ENCODE results near the gene WAC.
"Not testable (repeated sequence)": the region's sequence is repeated elsewhere in the genome, so short reads cannot be mapped to it uniquely, and the experiment has no call there.

Gene WAC

DNA sequence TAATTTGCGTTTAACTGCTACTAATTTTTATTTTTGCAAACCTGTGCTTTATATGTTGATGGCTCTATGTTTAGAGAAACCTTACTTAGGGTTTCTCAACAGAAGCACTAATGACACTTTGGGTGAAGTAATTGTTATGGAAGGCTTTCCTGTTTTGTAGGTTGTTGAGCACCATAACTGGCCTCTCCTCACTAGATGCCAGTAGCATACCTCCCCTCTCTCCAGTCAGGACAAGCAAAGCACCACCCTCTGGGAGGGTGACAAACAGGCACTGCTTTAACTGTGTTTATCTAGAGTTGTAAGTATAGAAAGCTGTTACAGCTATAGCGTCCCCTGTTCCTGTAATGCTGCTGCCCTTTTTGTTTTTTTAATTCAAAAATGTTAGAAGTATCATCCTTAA lies 60.9 kb downstream of the WAC start:
- no peak for DNase-seq
- in situ Hi-C loops (cut with MboI; ENCODE audit: low pct_unique_long_range_greater_than_20kb, low sequenced_read_pairs), result no loop called here

DNA sequence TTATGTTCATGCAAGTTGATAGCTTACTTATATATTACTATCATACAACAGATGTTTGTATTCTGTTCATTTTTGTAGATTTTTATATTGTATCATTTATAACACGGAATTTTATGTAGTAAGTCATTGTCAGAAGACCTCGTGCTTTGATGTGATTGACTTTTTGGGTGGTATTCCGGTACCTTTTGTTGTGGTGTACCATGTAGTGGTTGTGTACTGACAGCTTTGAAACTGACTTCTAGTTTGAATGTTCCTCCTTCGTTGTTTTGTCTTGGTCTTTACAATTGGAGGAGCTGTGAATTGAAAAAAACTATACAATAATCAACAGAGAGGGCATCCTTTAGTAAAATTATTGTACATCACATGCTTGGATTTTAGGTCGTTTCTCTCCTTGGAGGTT lies 61.5 kb downstream of the WAC start:
- no peak for DNase-seq
- in situ Hi-C loops (cut with MboI; ENCODE audit: low pct_unique_long_range_greater_than_20kb, low sequenced_read_pairs), result no loop called here

DNA sequence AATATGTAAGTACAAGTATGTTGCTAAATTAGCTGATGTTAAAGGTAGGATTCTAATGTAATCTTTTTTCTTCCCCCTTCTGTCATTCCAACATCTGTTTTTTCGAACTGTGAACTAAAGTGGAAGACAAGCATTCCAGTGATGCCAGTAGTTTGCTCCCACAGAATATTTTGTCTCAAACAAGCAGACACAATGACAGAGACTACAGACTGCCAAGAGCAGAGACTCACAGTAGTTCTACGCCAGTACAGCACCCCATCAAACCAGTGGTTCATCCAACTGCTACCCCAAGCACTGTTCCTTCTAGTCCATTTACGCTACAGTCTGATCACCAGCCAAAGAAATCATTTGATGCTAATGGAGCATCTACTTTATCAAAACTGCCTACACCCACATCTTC lies 62.7 kb downstream of the WAC start:
- DNase-seq, result no peak
- in situ Hi-C loops (cut with MboI; ENCODE audit: low pct_unique_long_range_greater_than_20kb, low sequenced_read_pairs), result no loop called here

DNA sequence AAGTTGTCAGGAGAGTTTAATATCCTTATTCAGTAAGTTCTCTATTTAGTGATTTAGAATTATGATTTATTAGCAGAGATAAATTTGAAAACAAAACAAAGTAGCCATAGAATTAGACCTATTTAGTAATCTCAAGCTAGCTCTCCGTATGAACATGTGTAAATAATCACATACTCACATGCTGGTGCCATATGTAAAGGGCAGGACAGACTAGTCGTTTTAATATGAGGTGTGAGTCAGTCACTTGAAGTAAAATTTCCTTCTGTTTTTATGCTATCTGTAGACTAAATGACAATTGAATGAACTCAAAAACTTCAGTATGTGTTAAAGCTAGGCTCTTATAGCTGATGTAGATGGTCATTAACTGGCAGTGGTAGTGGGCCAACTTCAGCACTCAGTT lies 67.1 kb downstream of the WAC start:
- no peak for DNase-seq
- in situ Hi-C loops (cut with MboI; ENCODE audit: low pct_unique_long_range_greater_than_20kb, low sequenced_read_pairs), result no loop called here

DNA sequence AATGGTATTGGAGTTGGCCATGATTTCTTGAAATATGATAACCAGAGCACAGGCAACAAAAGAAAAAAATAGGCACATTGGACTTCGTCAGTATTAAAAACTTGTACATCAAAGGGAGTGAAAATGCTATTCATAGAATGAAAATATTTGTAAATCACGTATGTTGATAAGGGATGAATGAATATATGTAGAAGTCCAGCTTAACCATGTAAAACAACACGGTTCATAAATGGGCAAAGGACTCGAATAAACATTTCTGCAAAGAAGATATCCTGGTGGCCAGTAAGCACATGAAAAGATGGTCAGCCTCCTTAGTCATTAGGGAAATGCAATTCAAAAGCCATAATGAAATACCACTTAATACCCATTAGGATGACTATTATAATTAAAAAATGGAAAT lies 68.1 kb downstream of the WAC start:
- DNase-seq, result no peak
- in situ Hi-C loops (cut with MboI; ENCODE audit: low pct_unique_long_range_greater_than_20kb, low sequenced_read_pairs), result no loop called here

DNA sequence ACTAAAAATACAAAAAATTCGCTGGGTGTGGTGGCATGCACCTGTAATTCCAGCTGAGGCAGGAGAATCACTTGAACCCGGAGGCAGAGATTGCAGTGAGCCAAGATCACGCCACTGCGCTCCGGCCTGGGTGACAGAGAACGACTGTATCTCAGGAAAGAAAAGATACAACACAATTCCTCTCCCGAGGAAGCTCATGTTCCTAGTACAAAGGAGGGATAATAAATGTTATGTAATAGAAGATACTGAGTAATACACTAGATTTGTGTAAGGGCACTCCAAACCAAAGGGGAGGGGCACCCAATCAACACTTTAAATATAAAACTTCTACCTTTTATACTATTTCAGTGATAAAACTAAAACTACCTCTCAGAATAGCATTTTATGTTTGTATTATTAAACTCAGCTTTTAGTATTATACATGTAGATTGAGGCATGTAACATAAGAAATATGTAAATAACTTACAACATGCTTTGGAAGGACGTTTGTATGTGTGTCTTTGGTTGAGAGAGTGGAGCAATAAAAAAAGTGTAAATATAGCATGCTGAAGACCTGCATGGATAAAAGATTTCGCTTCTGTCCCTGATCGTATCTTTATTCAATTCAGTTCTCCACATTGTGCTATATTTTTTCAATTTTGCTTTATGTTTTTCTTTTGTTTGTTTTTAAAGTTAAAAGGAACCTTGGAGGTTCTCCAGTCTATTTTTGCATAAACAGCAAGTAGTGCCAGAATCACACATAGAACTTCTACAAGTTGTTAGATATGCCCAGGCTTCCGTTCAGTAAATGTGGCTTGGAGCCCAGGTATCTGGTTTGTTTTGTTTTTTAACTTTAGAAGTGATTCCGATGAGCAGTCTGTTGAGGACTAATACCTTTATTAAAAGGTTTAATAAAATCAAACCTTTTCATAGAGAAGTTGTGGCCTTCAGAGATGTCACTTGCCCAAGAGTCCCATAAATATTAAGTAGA lies 71.9 kb downstream of the WAC start:
- in situ Hi-C loops (cut with MboI; ENCODE audit: low pct_unique_long_range_greater_than_20kb, low sequenced_read_pairs), result no loop called here

DNA sequence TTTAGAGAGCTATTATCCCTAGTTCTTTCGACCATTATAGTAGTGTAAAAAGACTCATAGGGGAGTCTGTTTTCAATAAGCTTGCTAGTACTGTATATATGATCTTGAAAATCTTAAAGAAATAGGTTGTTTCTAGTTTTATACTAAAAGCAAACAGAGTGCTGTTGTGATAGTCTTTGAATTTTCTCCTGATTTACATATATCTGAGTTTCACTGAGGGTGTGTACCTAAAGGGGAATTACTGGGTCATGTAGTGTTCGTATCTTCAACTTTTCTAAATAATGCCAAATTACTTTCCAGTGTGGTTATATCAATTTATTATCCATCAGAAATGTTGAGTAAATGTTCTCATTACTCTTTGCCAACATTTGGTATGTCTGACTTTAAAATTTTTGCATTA lies 73.7 kb downstream of the WAC start:
- in situ Hi-C loops (cut with MboI; ENCODE audit: low pct_unique_long_range_greater_than_20kb, low sequenced_read_pairs), result no loop called here
- no peak for DNase-seq

More for the DNA sequence above, 71.9 kb downstream of the WAC start:
- DNase-seq, result no peak

DNA sequence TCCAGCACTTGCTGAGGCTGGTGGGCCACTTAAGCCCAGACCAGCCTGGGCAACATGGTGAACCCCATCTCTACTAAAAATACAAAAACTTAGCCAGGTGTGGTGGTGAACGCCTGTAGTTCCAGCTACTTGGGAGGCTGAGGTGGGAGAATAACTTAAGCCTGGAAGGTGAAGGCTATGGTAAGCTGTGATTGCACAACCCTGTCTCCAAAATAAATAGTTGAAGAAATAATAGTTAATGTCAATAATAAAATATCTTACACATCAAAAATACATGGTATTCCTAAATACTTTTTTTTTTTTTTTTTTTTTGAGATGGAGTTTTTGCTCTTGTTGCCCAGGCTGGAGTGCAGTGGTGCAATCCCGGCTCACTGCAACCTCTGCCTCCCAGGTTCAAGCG lies 76.7 kb downstream of the WAC start:
- DNase-seq; in situ Hi-C loops (cut with MboI; ENCODE audit: low pct_unique_long_range_greater_than_20kb, low sequenced_read_pairs): not testable (repeated sequence)

DNA sequence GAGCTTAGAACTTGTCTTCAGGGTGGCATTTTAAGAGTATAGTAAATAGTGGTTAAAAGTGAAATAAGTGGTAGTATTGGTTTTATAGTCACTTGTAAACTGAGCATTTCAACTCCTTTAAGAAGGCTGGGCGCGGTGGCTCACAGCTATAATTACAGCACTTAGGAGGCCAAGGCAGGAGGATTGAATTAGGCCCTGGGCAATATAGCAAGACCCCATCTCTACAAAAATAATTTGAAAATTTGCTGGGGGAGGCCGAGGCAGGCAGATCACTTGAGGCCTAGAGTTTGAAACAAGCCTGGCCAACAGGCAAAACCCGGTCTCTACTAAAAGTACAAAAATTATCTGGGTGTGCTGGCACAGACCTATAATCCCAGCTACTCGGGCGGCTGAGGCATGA lies 80.0 kb downstream of the WAC start:
- in situ Hi-C loops (cut with MboI; ENCODE audit: low pct_unique_long_range_greater_than_20kb, low sequenced_read_pairs), result no loop called here
- DNase-seq, result no peak

DNA sequence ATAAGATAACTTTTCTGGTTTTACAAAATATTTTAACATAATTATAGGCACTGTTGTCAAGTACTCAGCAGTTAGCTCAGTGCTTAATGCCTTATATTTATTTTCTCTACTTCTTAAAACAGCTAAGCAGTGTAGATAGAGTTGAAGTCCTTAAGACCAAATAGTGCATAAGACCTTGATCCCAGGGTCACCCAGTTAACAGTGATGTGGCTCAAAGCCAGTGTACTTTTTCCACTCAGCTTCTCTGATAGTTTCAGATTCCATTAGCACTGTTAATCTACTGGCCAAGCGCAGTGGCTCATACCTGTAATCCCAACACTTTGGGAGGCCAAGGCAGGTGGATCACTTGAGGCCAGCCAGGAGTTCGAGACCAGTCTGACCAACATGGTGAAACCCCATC lies 83.6 kb downstream of the WAC start:
- in situ Hi-C loops (cut with MboI; ENCODE audit: low pct_unique_long_range_greater_than_20kb, low sequenced_read_pairs), result no loop called here
- no peak for DNase-seq

DNA sequence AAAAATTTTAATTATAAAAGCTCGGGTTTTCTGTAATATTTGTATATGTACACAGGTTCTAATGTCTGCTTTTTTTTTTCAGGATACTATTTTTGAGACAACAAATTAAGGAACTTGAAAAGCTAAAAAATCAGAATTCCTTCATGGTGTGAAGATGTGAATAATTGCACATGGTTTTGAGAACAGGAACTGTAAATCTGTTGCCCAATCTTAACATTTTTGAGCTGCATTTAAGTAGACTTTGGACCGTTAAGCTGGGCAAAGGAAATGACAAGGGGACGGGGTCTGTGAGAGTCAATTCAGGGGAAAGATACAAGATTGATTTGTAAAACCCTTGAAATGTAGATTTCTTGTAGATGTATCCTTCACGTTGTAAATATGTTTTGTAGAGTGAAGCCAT lies 86.5 kb downstream of the WAC start:
- in situ Hi-C loops (cut with MboI; ENCODE audit: low pct_unique_long_range_greater_than_20kb, low sequenced_read_pairs), result no loop called here
- no peak for DNase-seq

DNA sequence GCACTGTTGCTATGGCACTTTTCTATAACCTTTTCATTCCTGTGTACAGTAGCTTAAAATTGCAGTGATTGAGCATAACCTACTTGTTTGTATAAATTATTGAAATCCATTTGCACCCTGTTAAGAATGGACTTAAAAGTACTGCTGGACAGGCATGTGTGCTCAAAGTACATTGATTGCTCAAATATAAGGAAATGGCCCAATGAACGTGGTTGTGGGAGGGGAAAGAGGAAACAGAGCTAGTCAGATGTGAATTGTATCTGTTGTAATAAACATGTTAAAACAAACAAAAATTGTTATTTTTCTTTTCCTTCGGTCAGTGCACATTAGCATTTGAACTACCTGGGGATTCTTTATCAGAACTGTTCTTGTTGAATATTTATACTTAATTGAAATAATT lies 87.3 kb downstream of the WAC start:
- in situ Hi-C loops (cut with MboI; ENCODE audit: low pct_unique_long_range_greater_than_20kb, low sequenced_read_pairs), result no loop called here
- no peak for DNase-seq

DNA sequence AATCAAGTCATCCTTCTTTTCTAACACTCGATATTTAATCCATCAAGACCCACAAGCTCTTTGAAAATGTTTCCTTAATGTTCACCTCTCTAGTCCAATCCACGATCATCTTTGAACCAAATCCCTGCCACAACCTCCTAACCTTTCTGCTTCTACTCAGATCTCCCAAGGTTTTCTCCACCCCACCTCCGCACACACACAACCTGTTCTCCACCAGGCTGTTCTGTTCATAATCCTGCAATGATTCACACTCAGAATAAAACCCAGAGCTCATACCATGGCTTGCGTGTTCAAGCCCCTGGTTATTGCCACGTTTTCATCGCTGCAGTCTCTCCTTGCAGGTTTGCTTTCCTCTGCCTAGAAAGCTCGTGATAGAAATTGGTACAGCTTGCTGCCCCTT lies 90.6 kb downstream of the WAC start:
- peak; percentile 9 for DNase-seq
- in situ Hi-C loops (cut with MboI; ENCODE audit: low pct_unique_long_range_greater_than_20kb, low sequenced_read_pairs), result no loop called here

DNA sequence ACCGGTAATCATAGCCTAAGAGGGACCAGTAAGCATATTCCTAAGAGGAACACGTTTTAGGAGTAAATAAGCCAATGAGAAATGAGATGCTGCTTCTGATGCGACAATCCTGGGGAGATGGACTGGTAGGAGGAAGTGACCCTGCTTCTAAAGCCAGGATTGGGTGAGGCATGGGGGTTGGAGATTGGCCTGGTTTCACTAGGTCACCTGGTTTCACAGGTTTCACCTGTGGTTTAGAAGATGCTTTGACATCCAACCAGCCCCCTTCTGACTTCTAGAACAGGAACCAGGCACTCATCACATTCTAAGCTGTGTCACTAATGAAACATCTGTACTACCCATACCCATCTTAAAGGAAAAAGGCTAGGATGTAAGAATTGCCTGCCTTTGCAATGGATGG lies 91.4 kb downstream of the WAC start:
- in situ Hi-C loops (cut with MboI; ENCODE audit: low pct_unique_long_range_greater_than_20kb, low sequenced_read_pairs), result no loop called here
- DNase-seq, result peak; percentile 8

DNA sequence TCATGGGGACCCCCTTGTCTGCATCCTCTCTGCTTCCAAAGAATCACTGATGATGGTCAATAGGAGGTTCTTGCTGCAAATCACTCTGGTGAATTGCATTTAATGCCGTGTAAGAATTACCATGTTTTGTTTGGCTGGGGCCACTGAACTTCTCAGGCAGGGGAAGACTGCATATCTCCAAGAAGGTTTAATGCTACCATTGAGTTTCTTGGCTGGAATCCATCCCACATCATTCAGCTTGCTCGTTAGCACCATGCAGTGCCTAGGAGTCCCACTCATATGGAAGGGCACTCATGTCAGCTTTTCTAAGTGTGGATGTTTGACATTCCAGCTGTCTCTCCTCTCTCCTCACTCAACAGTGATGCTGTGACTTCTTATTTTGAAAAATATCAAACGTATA lies 94.2 kb downstream of the WAC start:
- in situ Hi-C loops (cut with MboI; ENCODE audit: low pct_unique_long_range_greater_than_20kb, low sequenced_read_pairs), result loop anchor here (25.0 kb wide), 1 partner anchor 660 kb away; the partner anchor contains the start of gene LYZL1
- DNase-seq, result no peak

DNA sequence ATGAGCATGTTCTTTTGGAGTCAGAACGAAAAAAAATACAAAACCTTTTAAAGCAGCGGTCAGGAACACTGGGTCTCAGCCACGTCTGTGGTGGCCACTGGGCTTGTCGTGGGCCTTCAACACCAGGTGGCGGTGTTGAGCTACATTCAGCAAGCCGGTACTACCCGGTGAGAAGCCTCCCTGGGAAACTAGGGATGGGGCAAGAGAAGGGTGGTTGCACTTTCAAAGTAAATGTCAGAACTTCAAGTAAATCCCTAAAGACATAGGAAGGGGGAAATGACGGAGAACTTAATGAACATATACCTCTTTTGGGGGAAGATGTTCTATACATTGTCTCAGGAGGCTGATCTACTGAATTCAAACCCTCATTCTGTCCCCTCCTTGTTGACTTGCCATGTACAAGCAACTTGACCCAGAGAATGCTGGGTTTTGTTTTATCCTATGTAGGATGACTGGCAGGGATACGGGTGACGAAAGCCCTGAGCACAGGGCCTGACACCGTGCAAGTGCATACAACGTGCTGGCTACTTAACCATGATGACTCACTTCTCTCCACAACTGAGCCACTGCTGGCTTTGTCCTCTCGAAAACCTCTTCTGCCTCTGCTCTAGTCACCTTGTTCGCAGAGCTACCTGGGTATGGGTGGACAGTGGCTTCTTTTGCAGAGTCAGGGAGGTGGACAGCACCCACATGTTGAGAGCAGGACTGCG lies 95.4 kb downstream of the WAC start:
- in situ Hi-C loops (cut with MboI; ENCODE audit: low pct_unique_long_range_greater_than_20kb, low sequenced_read_pairs), result loop anchor here (25.0 kb wide), 1 partner anchor 659 kb away; the partner anchor contains the start of gene LYZL1
- DNase-seq, result peak; percentile 55

DNA sequence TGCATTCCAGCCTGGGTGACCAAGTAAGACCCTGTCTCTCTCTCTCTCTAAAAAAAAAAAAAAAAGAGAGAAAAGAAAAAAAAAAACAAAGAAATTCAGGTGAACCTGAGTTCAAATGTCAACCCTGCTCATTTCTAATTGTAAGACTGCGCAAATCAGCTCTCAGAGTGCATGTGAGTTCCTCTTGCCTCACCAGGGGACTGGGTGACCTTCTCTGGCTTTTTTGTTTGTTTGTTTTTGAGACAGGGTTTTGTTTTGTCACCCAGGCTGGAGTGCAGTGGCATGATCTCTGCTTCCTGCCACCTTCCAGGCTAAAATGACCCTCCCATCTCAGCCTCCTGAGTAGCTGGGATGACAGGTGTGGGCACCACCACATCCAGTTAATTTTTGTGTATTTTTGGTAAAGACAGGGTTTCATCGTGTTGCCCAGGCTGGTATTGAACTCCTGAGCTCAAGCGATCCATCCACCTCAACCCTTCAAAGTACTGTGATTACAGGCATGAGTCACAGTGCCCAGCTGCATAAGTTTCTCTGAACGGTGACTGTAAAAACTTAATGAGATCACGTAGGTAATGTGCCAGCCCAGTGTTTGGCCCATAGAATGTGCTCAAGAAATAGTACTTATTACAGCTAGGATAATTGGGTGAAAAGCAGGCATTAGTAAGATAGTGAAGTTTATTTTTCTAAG lies 99.1 kb downstream of the WAC start:
- in situ Hi-C loops (cut with MboI; ENCODE audit: low pct_unique_long_range_greater_than_20kb, low sequenced_read_pairs), result loop anchor here (25.0 kb wide), 1 partner anchor 655 kb away; the partner anchor contains the start of gene LYZL1

DNA sequence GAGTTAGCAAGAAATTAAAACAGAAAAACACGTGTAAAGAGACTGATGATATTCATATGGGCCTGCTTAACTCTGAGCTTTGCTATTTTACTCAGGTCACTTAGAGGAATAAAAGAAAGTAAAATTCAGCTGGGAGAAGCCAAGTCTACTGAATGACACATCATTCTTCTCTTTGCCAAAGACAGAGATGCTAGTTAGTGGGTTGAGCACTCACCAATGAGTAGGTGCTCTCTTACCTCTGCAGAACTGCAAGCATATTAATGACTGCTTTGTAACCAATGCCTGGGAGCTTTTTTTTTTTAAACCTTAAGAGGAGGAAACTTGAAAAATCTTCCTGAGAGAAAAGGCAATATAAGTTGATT lies 99.6 kb downstream of the WAC start:
- DNase-seq, result no peak
- in situ Hi-C loops (cut with MboI; ENCODE audit: low pct_unique_long_range_greater_than_20kb, low sequenced_read_pairs), result loop anchor here (25.0 kb wide), 1 partner anchor 655 kb away; the partner anchor contains the start of gene LYZL1

More for the DNA sequence above, 99.1 kb downstream of the WAC start:
- DNase-seq, result no peak

DNA sequence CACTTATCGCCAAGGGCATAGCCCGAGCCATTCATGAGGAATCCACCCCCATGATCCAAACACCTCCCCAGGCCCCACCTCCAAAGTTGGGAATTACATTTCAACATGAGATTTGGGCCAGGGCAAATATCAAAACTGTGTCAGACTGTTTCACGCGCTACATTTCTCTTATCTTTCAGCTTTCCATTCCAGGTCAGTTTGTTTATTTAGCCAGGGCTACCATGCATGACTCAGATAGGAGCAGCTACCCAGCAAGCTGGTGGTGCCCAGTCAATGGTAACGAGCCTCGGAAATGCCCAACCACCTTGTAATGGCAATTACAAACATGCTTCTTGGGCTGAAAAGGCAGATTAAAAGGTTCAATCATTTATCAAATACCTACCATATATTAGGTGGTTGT lies 100.8 kb downstream of the WAC start:
- DNase-seq, result no peak
- in situ Hi-C loops (cut with MboI; ENCODE audit: low pct_unique_long_range_greater_than_20kb, low sequenced_read_pairs), result loop anchor here (25.0 kb wide), 1 partner anchor 654 kb away; the partner anchor contains the start of gene LYZL1

All from KBM-7 (cell line).